GM18517 (cell line): ENCODE results near the gene CRKL.

ENCODE experiments used
- ATAC-seq: cut with Tn5 transposase; IDR thresholded peaks from one replicate; pipeline ENCODE4 v1.9.1; 2021; ENCODE audit warnings: mild to moderate bottlenecking, moderate library complexity; ENCODE audit not compliant: unreplicated experiment

CRKL gene

GRCh38 chr22:20949698-20950183 lies 32.5 kb downstream of the CRKL start:
- no peak for ATAC-seq

DNA sequence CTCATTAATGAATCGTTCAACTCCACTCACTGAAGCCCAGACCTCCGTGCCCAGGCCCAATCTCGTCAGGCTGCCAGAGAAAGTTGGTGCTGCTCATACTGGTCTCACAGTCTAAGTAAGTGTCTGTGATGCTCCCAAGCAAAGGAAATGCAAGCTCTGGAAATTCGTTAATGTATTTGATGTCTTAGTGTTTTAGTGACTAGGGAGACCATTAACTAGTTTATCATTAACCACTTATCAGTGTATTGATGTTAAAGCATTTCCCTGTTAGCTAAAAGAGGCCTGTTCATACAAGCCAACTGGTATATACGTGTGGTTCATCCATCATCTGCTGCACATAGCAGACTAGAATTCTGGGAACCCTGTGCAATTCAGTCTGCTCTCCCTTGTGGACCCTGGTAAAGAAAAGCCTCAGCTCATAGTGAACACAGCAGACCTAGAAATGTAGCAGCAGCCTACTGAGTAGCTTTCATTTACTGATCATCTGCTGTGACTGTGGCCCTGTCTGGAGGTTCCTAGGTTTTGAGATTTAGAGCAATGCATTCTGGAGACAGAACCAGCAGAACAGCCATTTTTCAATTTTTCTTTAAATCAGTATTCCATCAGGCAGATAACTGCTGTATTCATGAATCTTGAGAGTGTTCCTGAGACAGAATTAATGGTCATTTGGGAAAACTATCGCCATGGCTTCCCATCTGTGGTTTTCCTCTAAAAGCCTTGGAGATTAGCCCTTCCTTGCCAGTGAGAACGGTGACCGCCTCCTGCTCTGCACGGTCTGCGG lies 34.1 kb downstream of the CRKL start:
- no peak for ATAC-seq

- no peak for ATAC-seq
These were observed 34.7 kb downstream of the CRKL start for GRCh38 chr22:20951932-20952380.

- ATAC-seq, result no peak
These were observed 35.5 kb downstream of the CRKL start for GRCh38 chr22:20952544-20953341.

- no peak for ATAC-seq
These were observed 36.1 kb downstream of the CRKL start for GRCh38 chr22:20953342-20953608.

DNA sequence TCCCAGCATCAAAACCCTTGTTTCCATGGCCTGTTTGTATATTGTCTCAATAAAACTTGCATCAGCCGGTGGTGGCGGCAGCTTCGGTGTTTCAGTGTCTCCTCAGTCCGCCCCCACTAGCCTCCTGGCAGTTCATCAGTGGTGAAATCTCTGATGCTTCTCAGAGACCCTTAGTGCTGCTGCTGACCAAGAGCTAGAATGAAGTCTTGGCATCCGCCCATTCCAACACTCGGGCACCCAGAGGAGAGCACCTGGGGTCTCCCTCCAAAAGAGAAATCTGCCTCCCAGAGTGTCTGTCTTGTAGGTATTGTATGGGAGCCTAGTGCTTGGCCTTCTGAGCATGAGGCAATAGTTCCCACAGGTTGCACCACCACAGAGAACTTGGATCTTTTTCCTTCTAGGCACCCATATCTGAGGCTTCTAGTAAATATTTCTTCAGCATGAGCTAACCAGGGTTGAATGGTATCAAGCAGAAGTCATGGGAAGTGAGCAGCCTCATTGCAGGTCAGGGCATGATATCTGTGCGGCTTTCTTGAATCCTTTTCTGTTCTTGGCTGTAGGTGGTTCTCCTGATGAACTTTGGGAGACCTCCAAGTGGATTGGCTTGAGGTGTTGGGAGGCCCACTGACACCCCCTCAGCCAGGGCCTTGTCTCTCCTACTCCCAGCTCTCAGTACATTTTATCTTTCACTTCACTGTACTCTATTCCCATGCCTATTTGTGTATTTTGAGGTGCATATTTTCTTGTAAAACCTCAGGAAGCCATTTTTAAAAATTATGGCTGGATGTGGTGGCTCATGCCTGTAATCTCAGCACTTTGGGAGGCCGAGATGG lies 36.7 kb downstream of the CRKL start:
- no peak for ATAC-seq

- no peak for ATAC-seq
These were observed 38.3 kb downstream of the CRKL start for GRCh38 chr22:20955548-20955947.

DNA sequence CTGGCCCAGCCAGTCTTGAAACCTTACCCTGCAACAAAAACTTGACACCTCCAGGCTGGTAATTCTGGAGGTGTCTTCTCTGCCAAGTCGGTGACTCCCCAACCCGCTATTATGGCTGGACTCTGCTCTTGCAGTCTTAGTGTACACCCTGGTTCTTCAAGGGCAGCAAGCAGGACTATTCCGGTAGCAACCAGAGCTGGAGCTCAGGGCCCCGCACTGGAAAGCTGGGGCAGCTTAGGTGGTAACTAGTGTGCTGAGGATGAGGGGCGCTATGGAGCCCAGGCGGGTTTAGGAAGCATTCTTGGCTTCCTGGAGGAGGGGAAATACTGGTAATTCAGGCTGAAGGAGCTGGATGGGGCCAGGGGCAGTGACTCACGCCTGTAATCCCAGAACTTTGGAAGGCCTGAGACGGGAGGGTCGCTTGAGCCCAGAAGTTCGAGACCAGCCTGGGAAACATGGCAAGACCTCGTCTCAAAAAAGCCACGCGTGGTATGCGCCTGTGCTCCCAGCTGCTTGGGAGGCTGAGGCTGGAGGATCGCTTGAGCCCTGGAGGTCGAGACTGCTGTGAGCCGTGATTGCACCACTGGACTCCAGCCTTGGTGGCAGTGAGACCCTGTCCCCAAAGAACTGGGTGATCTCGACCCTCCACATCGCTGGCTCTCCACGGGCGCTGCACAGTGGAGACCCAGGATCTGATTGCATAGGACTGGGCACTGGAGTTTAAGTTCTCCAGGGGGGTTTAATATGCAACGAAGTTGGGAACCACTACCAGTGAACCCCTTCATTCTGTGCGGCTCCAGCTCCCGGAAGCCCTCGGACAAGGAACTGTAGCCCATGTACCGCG lies 39.3 kb downstream of the CRKL start:
- no peak for ATAC-seq

- no peak for ATAC-seq
These were observed 40.0 kb downstream of the CRKL start for GRCh38 chr22:20957102-20957682.

DNA sequence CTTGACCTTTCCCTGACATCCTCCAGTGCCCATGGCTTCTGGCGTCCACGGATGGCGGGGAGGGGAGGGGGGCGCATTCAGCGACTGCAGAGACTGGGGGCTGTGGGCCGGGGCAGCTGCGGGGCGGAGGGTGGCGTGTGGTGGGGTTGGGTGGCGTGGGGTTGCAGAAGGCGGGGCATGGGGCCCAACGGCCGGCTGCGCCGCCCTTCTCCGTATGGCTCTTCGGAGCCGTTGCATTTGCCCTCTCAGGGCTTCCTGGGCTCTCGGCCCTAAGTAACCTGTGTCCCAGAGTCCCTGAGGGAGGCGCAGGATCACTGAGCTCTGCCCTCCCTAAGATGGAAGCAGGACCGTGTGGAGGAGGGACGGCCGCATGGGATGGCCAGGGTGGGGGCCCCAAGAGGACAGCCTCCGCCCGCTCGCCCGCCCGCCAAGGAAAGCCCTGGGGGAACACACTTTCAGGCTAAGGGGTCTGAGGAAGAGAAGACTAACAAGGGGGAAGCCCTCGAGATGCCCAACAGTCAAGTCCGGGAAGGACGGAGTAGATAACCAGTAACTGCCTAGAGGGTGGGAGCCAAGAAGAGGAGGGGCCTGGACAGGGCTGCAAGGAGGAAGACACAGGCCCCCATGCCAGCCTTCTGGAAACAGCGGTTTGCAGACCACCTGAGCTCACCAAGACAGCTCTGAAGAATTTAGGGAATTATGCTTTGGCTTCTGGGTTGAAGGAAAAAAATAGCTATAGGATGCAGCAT lies 40.6 kb downstream of the CRKL start:
- no peak for ATAC-seq

DNA sequence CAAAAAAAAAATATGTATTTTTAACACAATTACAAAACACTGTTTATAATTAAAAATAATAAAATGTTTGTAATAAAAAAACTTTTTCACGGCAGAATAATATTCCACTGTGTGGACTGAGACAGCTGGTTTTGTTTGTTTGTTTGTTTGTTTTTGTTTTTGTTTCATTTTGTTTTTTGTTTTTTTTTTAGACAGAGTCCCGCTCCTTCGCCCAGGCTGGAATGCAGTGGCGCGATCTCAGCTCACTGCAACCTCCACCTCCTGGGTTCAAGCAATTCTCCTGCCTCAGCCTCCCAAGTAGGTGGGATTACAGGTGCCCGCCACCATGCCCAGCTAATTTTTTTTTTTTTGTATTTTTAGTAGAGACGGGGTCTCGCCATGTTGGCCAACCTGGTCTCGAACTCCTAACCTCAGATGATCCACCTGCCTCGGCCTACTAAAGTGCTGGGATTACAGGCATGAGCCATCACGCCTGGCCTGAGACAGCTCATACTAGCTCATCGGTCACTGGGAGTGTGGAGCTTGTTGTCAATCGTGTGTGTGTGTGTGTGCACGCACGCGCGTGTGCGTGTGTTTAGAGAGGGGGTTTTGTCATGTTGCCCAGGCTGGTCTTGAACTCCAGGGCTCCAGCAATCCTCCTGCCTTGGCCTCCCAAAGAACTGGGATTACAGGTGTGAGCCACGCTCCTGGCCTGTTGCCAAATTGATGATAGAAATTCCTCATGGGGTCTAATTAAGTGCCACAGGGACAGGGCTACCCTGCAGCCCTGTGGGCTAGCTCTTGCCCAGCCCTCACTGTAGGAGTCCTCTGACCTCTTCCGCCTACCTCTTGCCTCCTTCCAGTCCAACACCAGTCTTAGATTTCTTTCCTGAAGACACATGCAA lies 42.6 kb downstream of the CRKL start:
- no peak for ATAC-seq

GRCh38 chr22:20960609-20961008 lies 43.4 kb downstream of the CRKL start:
- no peak for ATAC-seq

GRCh38 chr22:20962491-20962945 lies 45.3 kb downstream of the CRKL start:
- no peak for ATAC-seq

- no peak for ATAC-seq
These were observed 46.2 kb downstream of the CRKL start for GRCh38 chr22:20963201-20964052.

DNA sequence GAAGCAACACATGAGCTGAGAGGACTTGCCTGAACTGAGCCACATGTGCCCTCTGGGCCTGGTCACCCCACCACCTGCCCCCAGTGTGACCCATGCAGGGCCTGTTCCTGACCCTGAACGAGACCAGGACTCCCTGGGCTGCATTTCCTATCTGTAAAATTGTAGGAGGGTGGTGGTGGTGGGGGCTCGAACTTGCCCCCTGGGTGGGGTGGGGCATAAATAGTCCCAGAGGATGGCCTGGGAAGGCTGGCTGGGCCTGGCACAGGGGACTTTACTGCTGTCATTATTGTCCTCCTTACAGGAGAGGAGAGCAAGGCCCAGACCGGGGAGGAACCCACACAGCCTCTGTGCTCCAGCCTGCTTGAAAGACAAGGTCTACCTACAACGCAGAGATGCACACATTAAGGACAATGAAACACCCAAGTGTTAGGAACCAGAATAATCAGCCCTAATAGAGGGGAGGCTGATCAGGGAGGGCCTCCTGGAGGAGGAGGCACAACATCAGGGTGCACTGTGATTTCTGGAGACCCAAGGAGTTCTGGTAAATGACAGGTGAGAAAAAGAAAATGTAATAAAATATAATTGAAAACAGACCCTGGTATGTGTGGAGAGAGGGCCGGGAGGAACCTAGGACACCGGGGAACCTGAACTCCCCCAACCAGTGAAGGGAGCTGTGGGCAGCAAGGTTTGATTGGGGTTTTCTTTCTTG lies 47.0 kb downstream of the CRKL start:
- no peak for ATAC-seq

DNA sequence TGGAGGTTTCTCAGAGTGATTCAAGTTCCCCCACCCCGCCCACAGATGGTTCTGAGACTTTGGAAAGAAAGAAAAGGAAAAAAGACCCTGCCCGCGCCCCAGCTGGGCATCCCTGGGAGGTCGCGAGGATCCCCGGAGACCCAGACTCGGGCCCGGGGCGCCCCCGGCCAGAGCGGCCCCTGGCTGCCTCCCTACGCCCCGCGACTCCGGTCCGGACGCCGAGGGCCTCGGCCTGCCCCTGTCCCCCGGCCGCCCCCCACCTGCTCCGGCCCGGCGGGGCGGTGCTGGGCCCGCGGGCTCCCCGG lies 47.5 kb downstream of the CRKL start:
- no peak for ATAC-seq
